Upper lobe of left lung (tissue), 6 donors: Measurements from ENCODE around the gene SCAI. TPM values are rescaled to one million over a fixed set of nuclear protein-coding genes. Genes with fewer than 3 reads are reported as not detected.
A peak's percentile ranks its signal among the peaks of the same experiment; 100 is the strongest.
"Not testable (repeated sequence)": the region's sequence is repeated elsewhere in the genome, so short reads cannot be mapped to it uniquely, and the experiment has no call there.

ENCODE experiments used
- ATAC-seq, 2 donors: fragments of 200-7000 bp; cut with Tn5 transposase; one replicate each; pipeline ENCODE4 v1.9.1; 2022; ENCODE audit warnings: mild to moderate bottlenecking in 2 of 2, moderate library complexity in 2 of 2; ENCODE audit not compliant: low FRiP score in 2 of 2
- DNase-seq, 2 donors: peaks; one replicate each; pipeline ENCODE4 v3.0.0-alpha.2; 2019 to 2020
- H3K27ac ChIP-seq, 4 donors: fragments of 200-600 bp; sonication (generic); one replicate each; pipeline ENCODE4 v1.5.1; 2016 to 2019
- H3K27me3 ChIP-seq, 4 donors: fragments of 200-600 bp; sonication (generic); one replicate each; pipeline ENCODE4 v1.5.1; 2017 to 2019
- H3K36me3 ChIP-seq, 4 donors: fragments of 200-600 bp; sonication (generic); one replicate each; pipeline ENCODE4 v1.5.1; 2016 to 2019
- H3K4me1 ChIP-seq, 4 donors: fragments of 200-600 bp; sonication (generic); one replicate each; pipeline ENCODE4 v1.5.1; 2018 to 2019
- H3K4me3 ChIP-seq, 4 donors: fragments of 200-600 bp; sonication (generic); one replicate each; pipeline ENCODE4 v1.5.1; 2017 to 2019; ENCODE audit warnings: mild to moderate bottlenecking in 2 of 4, moderate library complexity in 1 of 4
- H3K9me3 ChIP-seq, 4 donors: fragments of 200-600 bp; sonication (generic); one replicate each; pipeline ENCODE4 v1.5.1; 2018 to 2019
- EP300 ChIP-seq, 4 donors: sonication (generic); formaldehyde crosslinking; IDR thresholded peaks; one replicate each; pipeline ENCODE4 v1.5.1; 2017; ENCODE audit warnings: antibody characterized with exemption in 4 of 4, control low read depth in 2 of 4
- POLR2A ChIP-seq, 4 donors: fragments of 450-650 bp; IDR thresholded peaks; one replicate each; pipeline ENCODE4 v1.5.1; 2016 to 2017; ENCODE audit warnings: antibody characterized with exemption in 4 of 4, mild to moderate bottlenecking in 2 of 4
- POLR2AphosphoS5 ChIP-seq, 2 donors: sonication (generic); formaldehyde crosslinking; IDR thresholded peaks; one replicate each; pipeline ENCODE4 v1.5.1; 2017; ENCODE audit warnings: antibody characterized with exemption in 2 of 2
- WGBS, 2 donors: methylation state at CpG; one replicate each; pipeline ENCODE4 v1.1.5; 2017 to 2018; 5-methylcytosine and 5-hydroxymethylcytosine counted together
- total RNA-seq, 6 donors: library from RNA; depleted of rRNA in 4 of 6; stranded (reverse); fragments of >200 nt in 4 of 6; gene quantifications; one replicate each; pipeline versions ENCODE4 v1.1.0 to v1.2.1, GENCODE V29; 2016 to 2021
- TF ChIP-seq, protein P1 (sequence below), 6 experiments: fragments of 450-650 bp in 4 of 6; fragments of 200-600 bp in 2 of 6; sonication (generic) in 2 of 6; IDR thresholded peaks; one replicate each; pipeline ENCODE4 v1.5.1; 2016 to 2019; ENCODE audit warnings: antibody characterized with exemption in 6 of 6
- donor health status: DM: no; HTN: no; CAD: no; lungs with moderate emphysema.
- donor health status: DM: no; HTN: yes; CAD: no; lungs with severe emphysema.

The SCAI gene
- total RNA-seq, 6 donors from 2014 or later = 12.9 to 77.5 (median 23.4) TPM

GRCh38 chr9:124973807-124974206, 169.5 kb downstream of the SCAI start:
- peaks cover 0 to 43% (median 8%) of the 10 kb centered on the region in 4 donors for H3K36me3 ChIP-seq
- 96 to 97% methylated on average over 6 of the region's 6 CpGs for WGBS, 2 donors
- no peak for TF ChIP-seq POLR2AphosphoS5 (IDR thresholded peaks at IDR 0.05)
- TF ChIP-seq POLR2A (IDR thresholded peaks at IDR 0.05) = no peak
- TF ChIP-seq, protein P1, sequence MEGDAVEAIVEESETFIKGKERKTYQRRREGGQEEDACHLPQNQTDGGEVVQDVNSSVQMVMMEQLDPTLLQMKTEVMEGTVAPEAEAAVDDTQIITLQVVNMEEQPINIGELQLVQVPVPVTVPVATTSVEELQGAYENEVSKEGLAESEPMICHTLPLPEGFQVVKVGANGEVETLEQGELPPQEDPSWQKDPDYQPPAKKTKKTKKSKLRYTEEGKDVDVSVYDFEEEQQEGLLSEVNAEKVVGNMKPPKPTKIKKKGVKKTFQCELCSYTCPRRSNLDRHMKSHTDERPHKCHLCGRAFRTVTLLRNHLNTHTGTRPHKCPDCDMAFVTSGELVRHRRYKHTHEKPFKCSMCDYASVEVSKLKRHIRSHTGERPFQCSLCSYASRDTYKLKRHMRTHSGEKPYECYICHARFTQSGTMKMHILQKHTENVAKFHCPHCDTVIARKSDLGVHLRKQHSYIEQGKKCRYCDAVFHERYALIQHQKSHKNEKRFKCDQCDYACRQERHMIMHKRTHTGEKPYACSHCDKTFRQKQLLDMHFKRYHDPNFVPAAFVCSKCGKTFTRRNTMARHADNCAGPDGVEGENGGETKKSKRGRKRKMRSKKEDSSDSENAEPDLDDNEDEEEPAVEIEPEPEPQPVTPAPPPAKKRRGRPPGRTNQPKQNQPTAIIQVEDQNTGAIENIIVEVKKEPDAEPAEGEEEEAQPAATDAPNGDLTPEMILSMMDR (IDR thresholded peaks at IDR 0.05) = no peak
- TF ChIP-seq EP300 (IDR thresholded peaks at IDR 0.05) = no peak
- no peak overlapping the region for H3K27ac ChIP-seq
- ATAC-seq = no peak
- no peaks in the 10 kb centered on the region for H3K9me3 ChIP-seq
- no peaks in the 10 kb centered on the region for H3K27me3 ChIP-seq
- no peaks in the 10 kb centered on the region for H3K4me1 ChIP-seq
- no peak overlapping the region for H3K4me3 ChIP-seq
- DNase-seq = no peak

DNA sequence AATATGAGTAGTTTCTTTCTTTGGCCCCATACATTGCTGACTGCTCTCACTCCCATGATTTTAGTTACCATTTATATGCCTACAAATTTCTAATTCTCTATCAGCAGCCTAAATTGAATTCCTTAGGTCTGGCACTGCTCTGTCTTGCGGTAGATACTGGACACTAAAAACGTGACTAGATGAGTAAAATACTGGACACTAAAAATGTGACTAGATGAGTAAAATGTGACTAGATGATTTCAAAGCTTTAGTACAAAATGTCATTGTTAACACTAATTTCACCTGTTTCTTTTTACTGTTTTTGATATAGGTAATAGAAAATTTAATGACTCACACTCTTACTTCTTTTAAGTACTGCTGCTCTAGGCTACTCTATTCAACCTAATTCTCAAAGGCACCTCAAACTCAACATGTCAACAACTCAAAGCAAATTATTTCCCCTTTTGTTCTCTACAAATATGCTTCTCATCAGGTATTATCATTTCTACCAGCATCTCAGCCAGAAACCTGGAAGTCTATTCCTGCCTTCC, 171.0 kb downstream of the SCAI start:
- DNase-seq (no peak), ATAC-seq (no peak)
- WGBS, 2 donors = 94 to 96% methylated on average over 2 of the region's 2 CpGs
- Histone ChIP-seq H3K4me3 (no peak overlapping the region), H3K4me1 (no peaks in the 10 kb centered on the region), H3K27ac (no peak overlapping the region), H3K36me3 (peaks cover 0 to 55% (median 8%) of the 10 kb centered on the region in 4 donors), H3K9me3 (no peaks in the 10 kb centered on the region), H3K27me3 (no peaks in the 10 kb centered on the region)
- TF ChIP-seq EP300 (IDR thresholded peaks at IDR 0.05) = no peak
- TF ChIP-seq POLR2A (IDR thresholded peaks at IDR 0.05) = no peak
- TF ChIP-seq POLR2AphosphoS5 (IDR thresholded peaks at IDR 0.05) = no peak
- TF ChIP-seq, protein P1 (IDR thresholded peaks at IDR 0.05) = no peak

- Histone ChIP-seq H3K27me3 (no peaks in the 10 kb centered on the region), H3K9me3 (no peaks in the 10 kb centered on the region), H3K36me3 (peaks cover 0 to 44% (median 6%) of the 10 kb centered on the region in 4 donors), H3K27ac (no peak overlapping the region), H3K4me3 (no peak overlapping the region), H3K4me1 (no peaks in the 10 kb centered on the region)
- WGBS, 2 donors = 72 to 74% methylated on average over 2 of the region's 2 CpGs
- DNase-seq = no peak
- ATAC-seq = no peak
- TF ChIP-seq EP300 (IDR thresholded peaks at IDR 0.05) = no peak
- no peak for TF ChIP-seq POLR2AphosphoS5 (IDR thresholded peaks at IDR 0.05)
- no peak for TF ChIP-seq POLR2A (IDR thresholded peaks at IDR 0.05)
- TF ChIP-seq, protein P1 (IDR thresholded peaks at IDR 0.05) = no peak
These were observed 173.9 kb downstream of the SCAI start for GRCh38 chr9:124969401-124969800.

DNA sequence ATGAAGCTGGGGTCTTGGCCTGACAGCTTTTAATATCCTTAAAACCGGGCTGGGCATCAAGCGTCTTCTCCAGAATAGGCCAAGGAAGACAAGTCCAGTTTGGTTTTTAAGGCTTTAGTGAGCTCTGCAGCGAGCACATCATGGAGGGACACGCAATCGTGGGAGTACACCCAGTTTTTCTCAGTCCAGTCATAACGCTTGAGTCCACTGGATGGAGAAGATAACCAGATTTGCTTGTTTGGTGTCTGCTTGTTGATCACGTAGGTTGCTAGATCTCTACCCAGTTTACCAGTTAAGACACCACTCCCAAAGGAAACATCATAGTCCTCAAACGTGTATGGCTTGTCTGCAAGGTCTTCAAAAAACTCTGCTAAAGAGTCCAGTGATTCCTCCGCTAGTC, 175.1 kb downstream of the SCAI start:
- H3K27me3 ChIP-seq = no peaks in the 10 kb centered on the region
- no peak for DNase-seq
- H3K4me1 ChIP-seq = no peaks in the 10 kb centered on the region
- no peak overlapping the region for H3K27ac ChIP-seq
- no peak for ATAC-seq
- 88 to 97% methylated on average over 8 to 9 of the region's 9 CpGs for whole genome bisulfite sequencing, 2 donors
- peaks cover 0 to 32% (median 6%) of the 10 kb centered on the region in 4 donors for H3K36me3 ChIP-seq
- H3K4me3 ChIP-seq = no peak overlapping the region
- H3K9me3 ChIP-seq = no peaks in the 10 kb centered on the region
- TF ChIP-seq, protein P1 (IDR thresholded peaks at IDR 0.05) = no peak
- TF ChIP-seq EP300 (IDR thresholded peaks at IDR 0.05) (no peak), POLR2A (IDR thresholded peaks at IDR 0.05) (no peak), POLR2AphosphoS5 (IDR thresholded peaks at IDR 0.05) (no peak)

DNA sequence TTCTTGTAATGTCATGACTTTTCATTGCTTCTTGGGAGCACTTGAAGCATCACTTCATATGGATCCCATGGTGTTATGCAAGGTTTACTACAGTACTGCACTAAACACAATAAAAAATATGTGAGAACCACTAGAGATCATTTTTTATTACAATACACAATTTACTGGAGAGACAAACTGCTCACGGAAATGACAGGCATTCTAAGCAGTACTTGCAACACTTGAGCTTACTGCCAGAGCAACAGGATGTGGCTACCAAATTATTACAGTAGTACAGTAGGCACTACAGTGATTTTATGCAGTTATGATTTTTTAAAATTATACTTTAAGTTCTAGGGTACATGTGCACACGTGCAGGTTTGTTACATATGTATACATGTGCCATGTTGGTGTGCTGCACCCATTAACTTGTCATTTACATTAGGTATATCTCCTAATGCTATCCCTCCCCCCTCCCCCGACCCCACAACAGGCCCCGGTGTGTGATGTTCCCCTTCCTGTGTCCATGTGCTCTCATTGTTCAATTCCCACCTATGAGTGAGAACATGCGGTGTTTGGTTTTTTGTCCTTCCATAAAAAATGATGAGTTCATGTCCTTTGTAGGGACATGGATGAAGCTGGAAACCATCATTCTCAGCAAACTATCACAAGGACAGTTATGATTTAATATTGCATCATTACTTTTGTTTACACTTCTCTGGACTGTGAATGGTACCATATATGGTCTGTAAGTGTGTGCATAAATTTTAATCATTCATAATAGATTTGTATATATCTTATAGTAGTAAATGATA, 177.4 kb downstream of the SCAI start:
- Histone ChIP-seq H3K36me3 (peaks cover 0 to 26% (median 6%) of the 10 kb centered on the region in 4 donors), H3K27ac (peak overlapping the region in 3 of 4 donors; percentile 2 to 3 (median 2))
- not testable (repeated sequence) for H3K9me3 ChIP-seq, H3K27me3 ChIP-seq, H3K4me3 ChIP-seq, H3K4me1 ChIP-seq, DNase-seq, ATAC-seq
- 51 to 60% methylated on average over 4 to 5 of the region's 5 CpGs for WGBS, 2 donors
